ENCODE data around the gene LZTR1.
"Not testable (repeated sequence)": the region's sequence is repeated elsewhere in the genome, so short reads cannot be mapped to it uniquely, and the experiment has no call there.

The LZTR1 gene

GRCh38 chr22:20965888-20966855 is 15.9 kb upstream of the LZTR1 start:
- DNase-seq (ENCODE audit: low spot score), result no peak

DNA sequence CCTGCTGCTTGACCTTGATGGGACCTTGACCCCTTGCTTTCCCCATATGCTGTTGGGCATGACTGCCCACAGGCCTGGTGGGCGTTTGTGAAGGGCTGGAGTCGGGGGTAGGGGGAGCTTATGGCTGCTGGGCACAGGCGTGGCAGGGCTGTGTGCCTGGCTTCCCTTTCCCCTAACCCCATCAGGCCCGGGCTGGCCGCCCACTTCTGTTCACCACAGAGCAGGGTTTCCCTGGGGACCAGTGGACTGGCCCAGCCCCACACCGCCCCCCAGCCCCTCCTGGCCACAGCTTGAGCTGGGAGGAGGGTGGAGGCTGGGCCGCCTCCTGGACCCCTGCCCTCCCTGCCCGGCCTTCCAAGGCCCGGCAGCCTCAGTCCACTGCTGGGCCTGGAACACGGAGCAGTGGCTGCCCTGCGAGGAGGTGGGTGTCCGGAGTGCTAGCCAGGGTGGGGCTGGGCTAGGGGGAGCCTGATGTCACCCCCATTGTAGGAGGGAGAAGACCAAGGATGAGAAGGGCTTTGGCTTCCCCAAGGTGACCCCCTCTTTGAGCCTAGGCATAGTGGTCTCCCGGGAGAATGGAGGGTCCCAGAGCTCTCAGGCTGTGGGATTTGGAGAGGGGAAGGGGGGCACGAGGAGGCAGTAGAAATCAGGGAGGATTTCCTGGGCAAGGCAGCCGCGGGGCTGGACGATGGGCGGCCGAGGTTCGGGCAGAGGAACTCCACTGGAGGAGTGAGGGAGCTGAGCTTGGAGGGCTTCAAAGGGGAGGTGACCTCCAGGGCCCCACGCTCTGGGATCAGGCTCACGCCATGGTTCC is 15.0 kb upstream of the LZTR1 start, which contains the start of gene AIFM3:
TSS of gene AIFM3 (plus strand) at position 373 of the 814 bp plus-strand sequence. CDS start 690 bp downstream, outside the sequence.
- DNase-seq (ENCODE audit: low spot score), result no peak

DNA sequence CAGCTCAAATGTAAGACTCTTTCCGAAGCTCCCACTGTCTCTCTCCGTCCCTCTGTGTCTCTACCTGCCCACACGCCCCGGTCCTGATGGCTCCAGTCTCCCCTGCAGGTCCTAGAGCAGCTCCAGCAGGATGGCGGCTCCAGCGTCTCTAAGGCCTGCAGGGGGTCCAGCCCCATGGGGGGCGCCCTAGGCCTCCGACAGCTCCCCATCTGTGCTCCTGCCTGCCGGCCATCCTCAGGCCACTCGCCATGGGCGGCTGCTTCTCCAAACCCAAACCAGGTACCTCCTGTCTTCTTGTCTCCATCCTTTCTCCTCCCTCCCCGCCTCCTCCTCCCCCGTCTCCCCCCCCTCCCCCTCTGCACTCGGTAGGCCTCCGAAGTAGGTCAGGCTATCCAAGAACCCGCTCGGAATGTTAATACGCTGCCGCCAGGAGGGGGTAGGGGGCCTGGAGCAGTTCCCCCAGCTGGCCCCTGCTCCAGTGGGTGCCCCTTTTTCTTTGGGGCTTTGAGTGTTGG is 14.3 kb upstream of the LZTR1 start:
- no peak for DNase-seq (ENCODE audit: low spot score)

DNA sequence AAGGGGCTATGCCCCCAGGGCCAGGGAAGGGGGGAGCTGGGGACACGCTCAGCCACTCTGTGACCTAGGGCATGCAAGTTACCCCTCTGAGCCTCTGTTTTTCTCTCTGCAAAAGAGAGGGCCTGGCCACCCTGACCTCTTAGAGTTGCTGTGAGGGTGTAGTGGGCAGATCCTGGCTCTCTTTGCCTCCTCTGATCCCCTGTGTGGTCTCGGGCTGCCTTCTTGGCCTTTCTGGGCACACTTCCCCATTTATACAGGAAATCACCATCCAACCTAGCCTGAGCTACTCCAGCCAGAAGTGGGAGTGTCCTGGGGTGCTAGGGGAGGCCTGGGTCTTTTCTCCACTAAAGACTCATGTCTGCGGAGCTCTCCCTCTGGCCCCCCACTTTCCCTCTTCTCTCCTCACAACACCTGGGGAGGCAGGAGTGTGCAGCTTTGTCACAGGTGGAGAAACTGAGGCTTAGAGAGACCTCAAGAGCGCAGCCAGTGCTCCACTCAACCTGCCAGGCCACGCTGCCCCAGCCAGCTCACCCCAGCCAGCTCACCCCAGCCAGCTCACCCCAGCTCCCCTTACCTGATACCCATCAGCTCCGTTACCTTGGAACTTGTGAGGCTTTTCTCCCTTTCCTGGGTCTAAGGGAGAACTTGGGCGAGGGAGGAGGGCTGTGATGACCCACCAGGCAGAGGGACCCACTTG is 13.7 kb upstream of the LZTR1 start:
- DNase-seq (ENCODE audit: low spot score), result no peak

DNA sequence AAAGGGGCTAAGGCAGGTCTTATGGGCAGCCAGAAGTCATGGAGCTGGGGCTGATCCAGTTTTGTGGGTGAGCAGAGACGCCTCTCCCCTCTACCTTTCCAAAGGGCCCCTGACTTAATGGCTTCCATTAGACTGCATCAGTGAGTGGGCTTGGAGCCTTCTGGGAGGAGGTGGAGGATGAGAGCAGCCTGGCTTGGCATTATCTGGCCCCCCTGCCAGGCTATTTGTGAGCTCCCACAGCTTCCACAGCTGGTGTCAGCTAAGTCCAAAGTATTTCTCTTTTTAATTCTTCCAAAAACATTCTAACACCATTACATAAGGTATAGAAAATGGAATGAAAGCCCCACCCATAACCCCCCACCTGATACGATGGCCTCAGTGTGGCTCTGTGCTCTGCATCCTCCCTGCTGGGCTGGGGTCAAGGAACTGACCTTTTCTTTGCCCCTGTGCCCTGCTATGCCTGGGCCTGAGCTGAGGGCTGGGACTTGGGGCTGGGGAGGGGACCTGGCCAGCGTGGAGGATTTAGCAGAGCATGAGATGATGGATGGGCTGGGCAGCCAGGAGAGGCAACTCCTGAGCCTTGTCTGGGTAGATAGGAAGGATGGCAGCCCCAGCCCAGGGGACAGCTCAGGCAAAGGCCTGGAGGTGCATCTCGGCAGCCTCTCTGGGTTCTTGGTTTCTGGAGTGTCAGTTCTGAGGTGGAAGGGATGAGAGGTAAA is 11.0 kb upstream of the LZTR1 start:
- DNase-seq (ENCODE audit: low spot score), result no peak

GRCh38 chr22:20972014-20972694 is 9.9 kb upstream of the LZTR1 start:
- not testable (repeated sequence) for DNase-seq (ENCODE audit: low spot score)

DNA sequence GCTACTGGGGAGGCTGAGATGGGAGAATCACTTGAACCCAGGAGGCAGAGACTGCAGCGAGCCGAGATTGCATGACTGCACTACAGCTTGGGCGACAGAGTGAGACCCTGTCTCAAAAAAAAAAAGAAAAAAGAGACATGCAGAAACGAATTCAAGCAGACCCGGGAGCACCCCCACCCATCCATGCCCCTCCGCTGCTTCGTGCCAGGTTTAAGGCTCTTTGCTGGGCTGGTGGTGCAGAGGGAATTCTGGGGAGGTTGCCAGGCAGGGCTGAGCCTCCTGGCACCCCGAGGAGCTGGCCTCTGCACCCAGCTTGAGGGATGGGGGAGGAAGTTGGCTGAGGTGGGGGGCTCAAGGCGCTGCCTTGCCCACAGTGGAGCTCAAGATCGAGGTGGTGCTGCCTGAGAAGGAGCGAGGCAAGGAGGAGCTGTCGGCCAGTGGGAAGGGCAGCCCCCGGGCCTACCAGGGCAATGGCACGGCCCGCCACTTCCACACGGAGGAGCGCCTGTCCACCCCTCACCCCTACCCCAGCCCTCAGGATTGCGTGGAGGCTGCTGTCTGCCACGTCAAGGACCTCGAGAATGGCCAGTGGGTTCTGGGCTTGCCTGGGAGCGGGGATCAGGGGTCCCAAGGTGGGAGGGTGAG is 9.0 kb upstream of the LZTR1 start:
- DNase-seq (ENCODE audit: low spot score), result no peak

DNA sequence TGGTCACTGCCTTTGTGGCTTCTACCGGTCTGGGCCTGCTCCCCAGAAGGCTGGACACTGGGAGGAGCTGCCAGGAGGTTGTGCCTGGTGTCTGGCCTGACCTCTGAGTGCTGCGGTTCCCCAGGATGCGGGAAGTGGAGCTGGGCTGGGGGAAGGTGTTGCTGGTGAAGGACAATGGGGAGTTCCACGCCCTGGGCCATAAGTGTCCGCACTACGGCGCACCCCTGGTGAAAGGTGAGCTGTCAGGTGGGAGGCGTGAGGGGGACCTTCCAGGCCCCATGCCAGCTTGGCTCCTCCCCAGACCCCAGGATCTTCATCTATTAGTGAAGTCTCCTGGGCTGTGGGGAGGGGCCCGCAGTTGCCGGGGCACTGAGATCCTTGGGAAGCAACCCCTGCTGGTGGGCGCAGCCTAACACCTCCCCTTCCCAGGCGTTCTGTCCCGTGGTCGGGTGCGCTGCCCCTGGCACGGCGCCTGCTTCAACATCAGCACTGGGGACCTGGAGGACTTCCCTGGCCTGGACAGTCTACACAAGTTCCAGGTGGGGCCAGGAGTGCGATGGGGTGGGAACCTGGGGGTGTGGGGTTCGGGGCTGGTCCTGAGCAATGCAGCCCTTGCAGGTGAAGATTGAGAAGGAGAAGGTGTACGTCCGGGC is 8.3 kb upstream of the LZTR1 start:
- DNase-seq (ENCODE audit: low spot score), result no peak

DNA sequence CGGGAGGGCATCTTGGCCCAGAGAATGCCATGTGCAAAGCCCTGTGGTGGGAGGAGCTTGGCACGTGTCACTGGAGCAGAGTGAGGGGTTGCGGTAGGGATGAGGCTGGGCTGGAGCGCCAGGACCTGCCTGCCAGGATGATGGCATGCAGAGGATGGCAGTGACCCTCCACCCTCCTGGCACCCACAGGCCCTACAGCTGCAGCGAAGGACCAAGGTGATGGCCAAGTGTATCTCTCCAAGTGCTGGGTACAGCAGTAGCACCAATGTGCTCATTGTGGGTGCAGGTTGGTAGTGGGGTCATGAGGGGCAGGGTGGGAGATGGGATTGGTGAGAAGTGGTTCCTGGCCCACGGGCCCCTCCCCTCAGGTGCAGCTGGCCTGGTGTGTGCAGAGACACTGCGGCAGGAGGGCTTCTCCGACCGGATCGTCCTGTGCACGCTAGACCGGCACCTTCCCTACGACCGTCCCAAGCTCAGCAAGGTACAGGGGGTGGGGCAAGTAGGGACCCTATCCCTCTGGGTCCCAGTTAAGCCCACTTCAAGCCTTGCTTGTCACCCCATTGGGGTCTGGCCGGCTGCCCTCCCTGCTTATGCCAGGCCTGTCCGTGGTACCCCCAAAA is 7.7 kb upstream of the LZTR1 start:
- no peak for DNase-seq (ENCODE audit: low spot score)

DNA sequence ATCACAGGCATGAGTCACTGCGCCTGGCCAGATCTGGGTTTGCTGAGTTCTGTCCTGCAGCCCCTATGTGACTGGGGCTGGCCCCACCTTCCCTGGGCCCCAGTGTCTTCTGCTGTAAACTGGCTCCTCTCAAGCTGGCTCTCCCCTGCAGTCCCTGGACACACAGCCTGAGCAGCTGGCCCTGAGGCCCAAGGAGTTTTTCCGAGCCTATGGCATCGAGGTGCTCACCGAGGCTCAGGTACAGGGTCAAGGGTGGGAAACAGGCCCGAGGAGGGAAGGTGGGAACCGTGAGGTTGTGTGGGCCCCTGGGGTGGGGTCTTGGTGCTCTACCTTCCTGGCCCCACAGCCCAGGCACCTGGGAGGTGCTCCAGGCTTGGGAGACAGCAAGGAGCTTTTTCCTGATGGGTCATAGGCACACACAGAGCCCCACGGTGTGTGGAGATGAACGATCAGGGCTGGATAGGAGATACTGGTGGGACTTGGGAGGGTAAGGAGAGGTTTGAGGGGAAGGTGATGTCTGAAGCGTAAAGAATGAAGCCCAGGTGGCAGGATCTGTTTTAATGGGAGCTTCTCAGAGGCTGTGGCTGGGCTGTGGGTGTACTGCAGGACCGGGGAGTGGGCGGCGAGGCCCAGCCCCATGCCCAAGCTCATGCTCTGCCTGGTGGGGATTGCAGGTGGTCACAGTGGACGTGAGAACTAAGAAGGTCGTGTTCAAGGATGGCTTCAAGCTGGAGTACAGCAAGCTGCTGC is 6.4 kb upstream of the LZTR1 start:
- no peak for DNase-seq (ENCODE audit: low spot score)

DNA sequence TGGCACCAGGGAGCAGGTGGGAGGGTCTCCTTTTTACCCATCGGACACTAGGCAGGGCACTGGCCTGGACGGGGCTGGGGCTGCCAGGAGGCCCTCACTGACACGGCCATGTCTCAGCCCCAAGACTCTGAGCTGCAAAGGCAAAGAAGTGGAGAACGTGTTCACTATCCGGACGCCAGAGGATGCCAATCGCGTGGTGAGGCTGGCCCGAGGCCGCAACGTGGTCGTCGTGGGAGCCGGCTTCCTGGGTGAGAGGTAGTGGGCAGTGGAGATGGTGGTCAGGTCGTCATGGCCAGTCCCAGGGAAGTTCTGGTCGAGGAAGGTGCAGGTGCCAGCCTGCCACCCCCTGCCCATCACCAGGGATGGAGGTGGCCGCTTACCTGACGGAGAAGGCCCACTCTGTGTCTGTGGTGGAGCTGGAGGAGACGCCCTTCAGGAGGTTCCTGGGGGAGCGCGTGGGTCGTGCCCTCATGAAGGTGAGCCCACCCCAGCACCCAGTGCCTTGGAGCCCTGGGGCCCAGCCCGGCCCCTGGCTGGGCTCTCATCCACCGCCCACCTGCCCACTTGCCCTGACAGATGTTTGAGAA is 5.7 kb upstream of the LZTR1 start:
- DNase-seq (ENCODE audit: low spot score), result no peak

DNA sequence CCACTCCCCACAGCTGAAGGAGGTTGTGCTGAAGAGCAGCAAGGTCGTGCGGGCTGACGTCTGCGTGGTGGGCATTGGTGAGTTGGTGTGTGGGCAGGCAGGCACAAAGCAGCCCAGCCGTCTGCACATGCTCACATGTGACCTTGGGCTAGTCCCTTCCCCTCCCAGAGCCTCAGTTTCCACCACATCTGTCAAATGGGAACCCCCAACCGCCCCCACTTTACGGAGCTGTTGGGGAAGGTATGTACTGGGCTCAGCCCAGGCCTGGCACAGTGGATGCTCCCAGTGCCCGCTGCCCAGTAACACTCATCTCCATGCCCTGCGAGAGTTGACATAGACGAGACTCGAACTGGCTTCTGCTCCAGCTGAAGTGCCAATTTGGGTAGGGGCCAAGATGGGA is 5.1 kb upstream of the LZTR1 start:
- no peak for DNase-seq (ENCODE audit: low spot score)

DNA sequence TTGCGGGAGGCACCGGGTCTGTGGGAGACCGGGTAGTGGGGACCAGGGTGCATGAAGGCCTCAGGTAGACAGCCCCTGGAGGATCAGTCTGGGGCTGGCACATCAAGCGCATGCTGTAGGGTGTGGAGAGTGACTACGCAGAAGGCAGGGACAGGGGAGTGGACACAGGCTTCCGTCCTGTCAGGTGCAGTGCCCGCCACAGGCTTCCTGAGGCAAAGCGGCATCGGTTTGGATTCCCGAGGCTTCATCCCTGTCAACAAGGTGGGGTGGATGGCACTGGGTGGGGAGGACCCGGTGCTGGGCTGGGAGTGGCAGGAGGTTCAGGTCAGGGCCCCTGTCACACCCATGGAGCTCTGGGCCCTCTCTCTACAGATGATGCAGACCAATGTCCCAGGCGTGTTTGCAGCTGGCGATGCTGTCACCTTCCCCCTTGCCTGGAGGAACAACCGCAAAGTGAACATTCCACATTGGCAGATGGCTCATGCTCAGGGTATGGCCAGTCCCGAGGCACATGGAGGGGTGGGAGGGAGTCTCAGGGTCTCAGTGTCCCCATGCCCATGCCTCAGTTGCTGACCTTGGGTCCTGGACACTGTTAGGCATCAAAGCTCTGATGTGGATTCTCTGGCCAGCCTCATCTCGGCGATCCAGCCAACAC is 4.5 kb upstream of the LZTR1 start:
- DNase-seq (ENCODE audit: low spot score), result no peak

GRCh38 chr22:20978419-20978818 is 3.7 kb upstream of the LZTR1 start:
- no peak for DNase-seq (ENCODE audit: low spot score)

DNA sequence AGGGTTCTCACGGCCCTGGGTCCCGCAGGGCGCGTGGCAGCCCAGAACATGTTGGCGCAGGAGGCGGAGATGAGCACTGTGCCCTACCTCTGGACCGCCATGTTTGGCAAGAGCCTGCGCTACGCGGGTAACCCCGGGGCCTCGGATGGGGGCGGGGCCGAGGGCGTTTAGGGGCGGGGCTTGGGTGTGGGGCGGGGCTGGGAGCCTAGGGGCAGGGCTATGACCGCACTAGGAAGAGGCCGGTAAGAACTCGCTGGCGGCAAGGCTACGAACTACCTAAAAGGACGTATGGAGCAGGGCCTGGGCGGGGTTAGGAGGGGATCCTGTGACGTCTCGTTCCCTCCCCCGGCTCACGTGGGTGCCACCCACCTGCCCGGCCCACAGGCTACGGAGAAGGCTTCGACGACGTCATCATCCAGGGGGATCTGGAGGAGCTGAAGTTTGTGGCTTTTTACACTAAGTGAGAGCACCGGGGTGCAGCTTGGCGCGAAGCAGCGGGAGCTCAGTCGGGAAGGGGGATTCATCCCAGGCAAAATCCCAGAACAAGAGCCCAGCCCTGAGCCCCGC is 2.8 kb upstream of the LZTR1 start:
- DNase-seq (ENCODE audit: low spot score), result no peak

DNA sequence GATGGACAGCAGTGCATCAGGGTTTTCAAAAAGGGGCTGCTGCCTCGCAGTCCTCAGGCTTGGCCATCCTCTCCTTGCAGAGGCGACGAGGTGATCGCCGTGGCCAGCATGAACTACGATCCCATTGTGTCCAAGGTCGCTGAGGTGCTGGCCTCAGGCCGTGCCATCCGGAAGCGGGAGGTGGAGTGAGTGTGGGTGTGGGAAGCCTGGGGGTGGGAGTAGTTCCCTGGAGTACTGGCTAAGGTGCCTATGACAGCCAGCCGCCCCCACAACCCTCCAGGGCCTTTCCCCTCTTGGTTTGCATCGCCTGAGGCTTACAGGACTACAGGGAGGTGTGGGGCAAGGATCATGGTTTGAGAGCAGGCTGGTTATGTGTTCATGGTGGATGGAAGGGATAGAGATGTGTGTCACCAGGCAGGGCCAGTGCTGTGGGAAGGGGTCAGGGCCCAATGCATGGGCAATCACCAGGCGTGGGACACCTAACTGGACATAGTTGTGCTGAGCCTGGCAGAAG is 2.1 kb upstream of the LZTR1 start:
- DNase-seq (ENCODE audit: low spot score), result no peak

DNA sequence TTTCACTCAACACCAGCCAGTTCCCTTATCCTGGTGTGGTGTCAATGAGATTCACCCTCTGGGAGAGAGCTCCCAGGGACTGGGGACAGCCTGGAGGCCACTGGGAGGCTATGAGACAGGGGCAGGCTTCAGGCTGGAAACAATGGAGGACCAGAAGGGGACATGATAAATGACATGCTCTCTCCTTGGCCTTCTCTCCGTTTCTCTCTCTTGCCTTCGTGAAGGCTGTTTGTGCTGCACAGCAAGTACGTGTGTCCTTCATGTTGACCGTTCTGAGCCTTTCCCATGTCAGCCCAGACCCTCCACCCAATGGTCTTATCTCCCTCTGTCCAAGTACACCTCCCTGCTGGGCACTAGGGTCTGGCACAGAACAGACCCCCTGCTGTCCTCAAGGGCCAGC is 1.6 kb upstream of the LZTR1 start:
- DNase-seq (ENCODE audit: low spot score), result no peak
